Stimulated activated CD4-positive, alpha-beta T cell treated with anti-CD3 and anti-CD28 coated beads, Interleukin-15, amount 100 ng/mL, for 24 hours (primary cell): ENCODE measurements around the gene ACKR1.
A peak's percentile ranks its signal among the peaks of the same experiment; 100 is the strongest.

Experiments used
- DNase-seq: peaks from one replicate; pipeline ENCODE4 v3.0.0-alpha.2; 2020

ACKR1 gene

DNA sequence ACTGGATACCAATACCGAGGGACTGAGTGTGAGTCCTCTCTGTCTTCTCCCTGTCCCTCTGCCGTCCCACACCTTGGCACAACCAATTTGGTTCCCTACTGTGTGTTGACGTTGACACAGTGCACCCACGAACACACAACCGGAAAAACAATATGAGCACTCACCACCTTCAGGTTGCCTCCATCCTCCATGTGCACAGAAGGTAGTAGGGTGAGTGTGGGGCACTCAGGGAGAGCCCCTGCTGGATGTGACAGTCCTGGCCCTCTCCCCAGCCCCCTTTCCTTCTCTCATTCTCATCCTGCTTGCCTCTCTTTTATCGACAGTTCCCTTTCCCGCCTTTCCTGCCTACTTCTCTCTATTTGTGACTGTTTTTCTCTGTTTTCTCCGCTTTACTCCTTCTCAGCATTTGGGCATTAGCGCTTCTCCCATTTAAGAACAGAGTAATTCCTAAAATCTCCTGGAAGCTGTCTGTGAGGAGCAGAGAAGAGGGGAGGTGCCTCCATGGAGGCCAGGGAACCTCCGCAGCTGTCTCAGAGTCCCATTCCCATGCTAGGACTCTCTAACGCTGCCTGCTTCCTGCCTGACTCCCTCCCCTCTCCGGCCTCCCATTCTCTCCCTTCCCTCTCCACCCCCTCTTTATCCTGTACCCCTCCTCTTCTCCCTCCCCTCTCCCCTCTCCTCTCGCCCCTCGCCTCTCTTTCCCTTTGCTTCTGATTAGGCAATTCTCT, 16.9 kb upstream of the ACKR1 start:
- DNase-seq: no peak

DNA sequence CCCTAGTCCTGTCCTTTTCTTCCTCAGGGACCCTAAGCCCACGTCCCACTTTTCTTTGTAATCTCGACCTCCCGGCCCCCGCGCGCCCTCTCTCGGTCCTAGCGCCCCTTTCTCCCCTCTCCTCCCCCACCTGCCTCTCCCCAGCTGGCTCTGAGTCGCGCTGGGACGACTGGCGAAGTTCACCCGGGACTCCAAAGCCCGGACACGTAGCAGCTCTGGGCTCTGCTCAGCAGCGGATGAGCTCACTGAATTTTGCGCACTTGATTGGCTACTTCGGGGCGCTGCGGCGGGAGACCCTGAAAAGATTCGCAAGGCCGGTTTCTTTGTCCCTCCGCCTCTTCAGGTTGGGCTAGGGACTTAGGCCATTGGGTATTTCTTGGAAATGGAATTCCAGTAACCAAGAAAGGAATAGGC, 16.3 kb upstream of the ACKR1 start:
- peak; percentile 20 for DNase-seq

DNA sequence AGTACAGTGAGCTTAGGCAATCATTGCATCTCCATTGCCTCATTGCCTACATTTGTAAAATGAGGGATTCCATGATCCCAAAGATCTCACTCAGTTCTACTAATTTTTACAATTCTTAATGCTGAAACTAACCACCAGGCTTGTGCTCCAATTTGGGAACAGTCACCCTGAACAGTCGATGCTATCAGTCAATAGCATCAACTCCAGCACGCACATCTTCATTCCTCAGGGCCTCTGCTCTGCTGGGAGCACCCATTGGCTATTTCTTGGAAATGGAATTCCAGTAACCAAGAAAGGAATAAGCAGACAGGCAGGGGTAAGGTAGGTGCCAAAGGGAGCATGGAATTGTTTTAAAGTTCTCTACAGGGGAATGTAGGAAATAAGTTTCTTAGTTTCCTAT, 14.2 kb upstream of the ACKR1 start:
- no peak for DNase-seq

DNA sequence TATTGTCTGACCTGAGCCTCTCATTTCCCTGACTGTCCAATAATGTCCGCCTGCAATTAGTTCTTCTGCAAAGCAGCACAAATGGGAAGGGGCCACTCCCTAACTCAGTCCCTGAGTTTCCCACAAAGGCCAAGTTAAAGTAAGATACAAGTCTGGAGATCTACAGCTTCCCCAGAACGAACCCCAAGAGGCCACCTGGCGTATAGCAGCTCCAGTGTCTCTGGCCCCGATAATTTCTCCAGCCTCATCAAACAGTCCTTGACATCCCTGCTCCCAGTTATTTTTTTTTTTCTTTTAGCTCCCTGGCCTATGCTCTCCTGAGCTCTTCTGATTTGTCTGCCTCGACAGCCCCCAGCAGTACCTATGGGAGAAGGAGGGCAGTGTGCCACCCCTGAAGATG, 8.1 kb upstream of the ACKR1 start:
- DNase-seq: no peak

DNA sequence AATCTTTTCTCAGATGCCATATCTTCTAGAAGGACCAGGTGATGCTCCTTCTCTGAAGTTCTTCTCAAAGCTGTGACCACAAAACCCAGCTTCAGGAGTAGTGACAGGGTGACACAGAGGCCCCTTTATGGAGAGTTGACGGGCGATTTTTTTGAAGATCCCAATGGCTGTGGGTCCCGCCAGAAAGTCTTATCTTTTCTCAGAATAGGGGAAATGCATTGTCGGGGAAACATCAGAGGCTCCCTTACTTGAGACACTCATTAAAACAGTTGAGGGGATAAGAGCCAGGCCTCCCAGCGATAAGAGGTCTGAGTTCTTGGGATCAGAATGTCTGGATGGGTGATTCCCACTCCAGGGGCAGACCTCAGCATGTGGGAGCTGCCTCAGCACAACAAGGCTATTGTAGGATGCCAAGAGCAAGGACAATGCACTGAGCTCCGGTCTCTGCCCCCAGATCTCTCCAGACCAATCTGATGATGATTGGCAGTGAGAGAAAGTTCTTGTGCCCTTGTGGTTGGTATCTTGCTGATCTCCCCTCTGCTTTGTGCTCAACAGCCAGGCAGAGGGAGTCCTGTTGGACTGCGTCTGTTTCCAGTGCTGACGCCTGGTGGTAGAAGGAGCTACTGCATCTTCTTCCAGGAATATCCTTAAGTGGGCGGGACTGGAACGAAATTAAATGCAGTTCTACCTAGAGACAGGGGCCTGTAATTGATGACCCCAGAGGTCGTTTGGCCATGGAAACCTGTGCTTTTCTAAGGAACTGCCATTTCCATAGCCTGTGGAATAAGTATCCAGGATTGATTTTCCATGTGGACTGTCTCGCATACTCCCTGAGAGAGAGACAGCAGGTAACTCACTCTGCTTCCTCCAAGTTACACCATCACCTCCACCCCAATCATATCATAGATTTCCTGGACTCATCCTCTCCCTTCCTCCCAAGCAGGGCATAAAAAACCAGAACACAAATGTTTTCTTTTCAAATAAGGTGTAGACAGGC, 6.8 kb upstream of the ACKR1 start:
- DNase-seq: peak; percentile 78

DNA sequence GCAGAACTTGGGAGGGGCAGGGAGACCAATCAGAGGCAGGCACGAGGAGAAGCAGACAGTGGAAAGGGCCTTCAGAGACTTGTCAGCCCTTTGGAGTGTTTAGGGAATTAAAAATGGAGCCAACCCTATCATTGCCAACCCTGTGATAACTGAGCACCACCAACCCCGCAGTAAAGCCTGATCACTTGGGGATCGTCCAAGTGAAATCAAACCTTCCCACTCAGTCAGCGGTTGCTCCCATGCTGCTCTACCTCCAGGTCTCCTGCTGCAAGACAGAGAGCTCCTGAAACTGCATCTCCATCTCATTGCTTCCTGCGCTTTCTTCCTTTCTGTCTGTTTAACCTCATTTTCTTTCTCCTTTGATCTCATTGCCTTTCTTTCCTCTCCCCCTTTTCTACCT, 4.8 kb upstream of the ACKR1 start:
- DNase-seq: no peak

DNA sequence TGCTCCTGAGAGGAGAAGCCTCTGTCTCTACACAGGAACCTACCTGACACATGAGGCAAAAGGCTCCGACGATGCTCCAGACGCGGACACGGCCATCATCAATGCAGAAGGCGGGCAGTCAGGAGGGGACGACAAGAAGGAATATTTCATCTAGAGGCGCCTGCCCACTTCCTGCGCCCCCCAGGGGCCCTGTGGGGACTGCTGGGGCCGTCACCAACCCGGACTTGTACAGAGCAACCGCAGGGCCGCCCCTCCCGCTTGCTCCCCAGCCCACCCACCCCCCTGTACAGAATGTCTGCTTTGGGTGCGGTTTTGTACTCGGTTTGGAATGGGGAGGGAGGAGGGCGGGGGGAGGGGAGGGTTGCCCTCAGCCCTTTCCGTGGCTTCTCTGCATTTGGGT, 3.9 kb upstream of the ACKR1 start:
- DNase-seq: no peak

DNA sequence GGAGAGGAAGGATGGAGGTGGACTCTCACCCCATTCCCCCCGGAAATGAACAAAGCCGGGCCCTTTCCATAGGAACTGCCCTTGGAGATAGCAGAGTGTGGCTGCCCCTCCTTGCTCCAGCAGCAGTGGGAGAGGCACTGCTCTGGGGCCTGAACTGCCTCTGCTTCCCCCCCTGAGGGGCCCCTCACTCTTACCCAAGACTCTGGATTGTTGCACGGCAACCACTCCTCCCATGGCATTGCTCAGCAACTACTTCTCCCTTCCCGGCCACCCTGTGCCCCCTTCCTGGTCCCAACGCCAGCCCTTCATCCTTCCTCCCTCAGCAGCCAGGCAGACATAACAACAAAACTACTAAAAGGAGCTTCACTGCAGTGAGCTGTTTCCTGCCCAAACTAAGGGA, 3.0 kb upstream of the ACKR1 start:
- no peak for DNase-seq

DNA sequence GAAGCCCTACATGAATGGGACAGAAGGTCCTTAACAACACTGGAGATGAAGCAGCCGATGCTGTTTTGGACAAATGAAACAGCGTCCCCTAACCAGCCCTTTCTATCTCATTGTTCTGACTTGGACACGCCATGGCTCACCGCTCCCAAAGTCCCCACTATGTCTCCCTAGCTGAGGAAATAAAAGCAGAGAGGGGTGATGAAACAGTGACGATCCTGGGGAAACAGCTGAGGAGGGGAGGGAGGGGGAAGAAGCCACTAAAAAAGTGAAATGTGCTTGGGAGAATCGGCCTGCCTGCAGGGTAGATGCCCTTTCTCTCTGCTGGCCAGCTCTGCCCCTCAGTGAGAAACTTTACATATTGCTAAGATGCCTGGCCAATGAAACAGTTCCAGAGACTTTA, 1.1 kb upstream of the ACKR1 start:
- DNase-seq: no peak

DNA sequence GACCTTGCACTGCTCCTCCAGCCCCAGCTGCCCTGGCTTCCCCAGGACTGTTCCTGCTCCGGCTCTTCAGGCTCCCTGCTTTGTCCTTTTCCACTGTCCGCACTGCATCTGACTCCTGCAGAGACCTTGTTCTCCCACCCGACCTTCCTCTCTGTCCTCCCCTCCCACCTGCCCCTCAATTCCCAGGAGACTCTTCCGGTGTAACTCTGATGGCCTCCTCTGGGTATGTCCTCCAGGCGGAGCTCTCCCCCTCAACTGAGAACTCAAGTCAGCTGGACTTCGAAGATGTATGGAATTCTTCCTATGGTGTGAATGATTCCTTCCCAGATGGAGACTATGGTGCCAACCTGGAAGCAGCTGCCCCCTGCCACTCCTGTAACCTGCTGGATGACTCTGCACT, 550 bp downstream of the ACKR1 start:
- no peak for DNase-seq

DNA sequence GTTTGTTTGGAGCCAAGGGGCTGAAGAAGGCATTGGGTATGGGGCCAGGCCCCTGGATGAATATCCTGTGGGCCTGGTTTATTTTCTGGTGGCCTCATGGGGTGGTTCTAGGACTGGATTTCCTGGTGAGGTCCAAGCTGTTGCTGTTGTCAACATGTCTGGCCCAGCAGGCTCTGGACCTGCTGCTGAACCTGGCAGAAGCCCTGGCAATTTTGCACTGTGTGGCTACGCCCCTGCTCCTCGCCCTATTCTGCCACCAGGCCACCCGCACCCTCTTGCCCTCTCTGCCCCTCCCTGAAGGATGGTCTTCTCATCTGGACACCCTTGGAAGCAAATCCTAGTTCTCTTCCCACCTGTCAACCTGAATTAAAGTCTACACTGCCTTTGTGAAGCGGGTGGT, 1.4 kb downstream of the ACKR1 start:
- DNase-seq: no peak

DNA sequence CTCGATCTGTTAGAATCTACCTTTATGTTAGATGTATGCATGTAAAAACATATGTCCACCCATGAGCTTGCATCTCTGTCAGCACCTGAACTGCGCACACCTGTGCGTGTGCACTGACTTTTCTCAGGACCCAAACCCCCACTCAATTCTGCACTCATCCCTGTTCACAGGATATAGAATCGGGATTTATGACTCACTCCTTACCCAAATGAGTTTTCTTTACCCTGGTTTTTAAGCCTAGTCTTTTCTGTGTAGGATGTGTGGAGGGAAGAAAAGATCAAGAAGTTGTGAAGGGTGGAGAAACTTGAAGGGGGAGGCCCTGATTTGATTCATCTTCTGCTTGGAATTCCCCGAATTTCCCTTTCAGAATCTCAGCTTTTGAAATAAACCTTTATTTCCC, 2.4 kb downstream of the ACKR1 start:
- DNase-seq: no peak

DNA sequence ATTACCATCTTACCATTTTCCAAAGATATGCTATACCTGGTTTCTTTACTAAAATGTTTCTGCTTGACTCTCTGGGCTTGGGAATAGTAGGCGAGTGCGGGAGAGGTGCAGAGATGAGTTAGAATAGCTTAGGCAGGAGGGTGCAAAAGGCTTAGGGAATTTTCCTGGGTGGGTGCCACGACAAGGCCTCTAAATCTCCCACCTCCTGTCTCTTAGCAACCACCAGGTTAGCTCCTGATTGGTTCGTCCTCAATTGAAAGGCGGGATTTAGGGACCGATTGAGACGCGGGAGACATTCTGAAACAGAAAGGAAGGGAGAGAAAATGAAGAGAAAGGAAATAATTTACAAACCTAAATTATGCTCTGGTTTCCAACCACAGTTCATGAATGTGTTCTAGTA, 3.1 kb downstream of the ACKR1 start:
- DNase-seq: no peak

DNA sequence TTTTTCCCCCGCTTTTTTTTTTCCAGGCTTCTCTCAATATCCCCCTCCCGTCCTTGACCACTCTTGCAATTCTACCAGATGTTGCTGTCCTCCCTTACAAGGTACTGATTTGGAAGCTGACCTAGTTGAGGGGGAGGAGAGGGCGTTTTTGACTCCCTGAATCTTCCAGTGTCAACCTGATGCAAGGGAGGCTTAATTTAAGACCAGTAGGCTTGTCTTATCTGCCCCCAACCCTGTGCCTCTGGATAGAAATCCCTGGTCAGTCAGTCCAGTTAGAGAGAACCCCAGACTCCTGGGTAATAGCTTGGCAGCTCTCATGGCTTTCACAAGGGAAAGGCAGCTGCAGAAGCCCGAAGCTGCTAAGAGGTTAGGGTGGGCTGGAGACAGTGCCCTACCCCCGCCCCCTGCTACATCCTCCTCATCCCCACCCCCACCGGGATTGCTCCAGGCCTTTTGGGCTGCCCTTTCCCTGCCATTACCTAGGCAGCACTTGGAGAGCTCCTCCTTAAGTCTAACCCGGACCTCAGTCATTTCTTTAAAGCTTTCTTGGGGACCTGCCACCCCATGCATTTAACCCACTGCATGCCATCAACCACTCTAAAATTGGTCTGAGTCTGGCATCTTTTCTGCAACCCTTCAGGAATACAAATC, 3.6 kb downstream of the ACKR1 start:
- DNase-seq: no peak

DNA sequence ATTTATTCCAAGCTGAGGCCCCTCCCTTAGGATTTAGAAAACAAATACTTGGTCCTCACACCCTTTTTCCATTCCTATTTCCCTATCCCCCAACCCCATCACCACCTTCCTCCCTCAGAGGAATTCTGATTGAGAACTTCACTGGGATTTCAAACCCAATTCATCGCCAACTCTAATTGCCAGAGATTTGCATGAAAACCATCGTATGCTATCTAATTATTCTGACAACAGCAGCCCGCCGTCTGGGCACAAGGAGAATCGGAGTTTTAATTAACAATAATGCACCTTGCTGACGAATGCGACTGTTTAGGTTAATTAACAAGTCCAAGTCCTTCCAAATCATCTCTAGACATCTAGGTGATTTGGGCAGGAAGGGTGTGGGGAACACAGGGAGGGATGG, 4.4 kb downstream of the ACKR1 start:
- DNase-seq: no peak

DNA sequence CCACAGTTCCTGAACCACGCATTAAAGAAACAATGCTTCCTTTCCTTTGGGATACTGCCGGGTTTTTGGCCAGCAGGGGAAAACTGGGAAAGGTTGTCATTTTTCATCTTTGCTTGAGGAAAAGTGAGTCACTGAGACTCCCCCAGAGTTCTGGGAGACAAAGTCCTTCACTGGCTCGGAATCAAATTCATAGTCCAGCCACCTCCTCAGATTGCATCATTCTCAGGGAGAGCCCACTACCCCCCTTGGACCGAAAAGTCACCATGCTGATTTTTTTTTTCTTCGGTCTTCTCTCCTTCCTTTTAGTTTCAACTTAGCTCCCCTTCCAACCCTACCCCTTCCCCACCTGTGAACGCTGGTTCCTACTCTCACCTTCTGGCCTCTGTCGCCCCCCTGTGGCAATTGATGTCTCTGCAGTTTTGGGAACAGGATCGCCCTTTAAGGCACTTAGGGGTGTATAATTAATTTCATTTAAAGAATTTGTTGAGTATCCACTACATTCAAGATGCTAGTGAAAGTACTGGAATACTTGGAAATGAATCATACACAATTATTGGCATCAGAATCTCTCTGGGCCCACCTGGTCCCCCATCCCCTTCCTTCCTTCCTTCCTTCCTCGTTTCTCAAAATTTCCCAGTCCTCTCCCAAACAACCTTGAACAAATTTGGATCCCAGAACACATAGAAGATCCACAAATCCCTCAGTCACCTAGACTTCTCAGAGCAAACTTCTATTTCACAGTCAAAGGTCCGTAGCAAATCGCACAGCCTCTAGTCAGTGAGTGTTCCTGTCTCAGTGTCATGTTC, 6.9 kb downstream of the ACKR1 start:
- peak; percentile 66 for DNase-seq

DNA sequence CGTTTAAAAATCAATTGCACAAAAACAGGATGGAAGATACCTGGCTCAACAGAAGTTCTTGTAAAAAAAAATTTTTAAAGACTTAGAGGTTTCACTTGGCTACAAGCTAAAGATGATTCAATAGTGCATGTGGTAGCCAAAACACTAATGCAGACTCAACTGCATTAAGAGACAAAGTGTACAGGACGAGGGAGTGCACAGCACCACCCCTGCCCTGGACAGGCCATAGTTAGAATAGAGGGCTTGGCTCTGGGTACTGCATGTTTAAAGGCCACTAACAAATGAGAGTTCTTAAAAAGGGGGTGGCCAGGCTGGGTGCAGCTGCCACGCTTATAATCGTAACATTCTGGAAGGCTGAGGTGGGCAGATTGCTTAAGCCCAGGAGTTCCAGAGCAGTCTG, 7.9 kb downstream of the ACKR1 start:
- DNase-seq: no peak

DNA sequence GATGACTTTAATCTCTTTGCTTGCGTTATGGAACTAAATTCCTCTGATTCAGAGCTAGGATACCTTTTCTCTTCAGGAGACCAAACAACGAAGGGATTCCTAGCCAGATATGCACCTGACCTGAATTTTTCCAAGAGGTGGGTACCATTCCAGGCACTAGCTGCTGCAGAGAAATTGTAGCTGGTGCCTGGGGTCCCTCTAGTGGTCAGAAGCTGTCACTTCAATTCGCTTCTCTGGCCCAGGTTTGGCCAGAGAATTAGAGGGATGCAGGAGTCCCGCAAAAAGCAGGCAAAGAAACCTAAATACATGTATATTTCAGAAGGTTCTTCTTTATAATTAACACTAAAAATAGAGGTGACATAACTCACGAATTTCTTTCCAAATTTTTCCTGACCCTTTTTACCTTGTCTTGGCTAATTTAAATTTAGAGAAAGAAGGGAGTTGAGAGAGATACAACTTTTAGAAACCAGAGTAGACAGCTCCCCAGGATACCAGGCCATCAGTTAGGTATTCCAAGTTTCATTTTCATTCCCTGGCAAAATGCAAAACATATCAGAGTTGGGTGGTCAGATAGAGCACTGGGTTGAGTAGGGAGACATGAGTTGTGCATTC, 9.6 kb downstream of the ACKR1 start:
- DNase-seq: peak; percentile 52

DNA sequence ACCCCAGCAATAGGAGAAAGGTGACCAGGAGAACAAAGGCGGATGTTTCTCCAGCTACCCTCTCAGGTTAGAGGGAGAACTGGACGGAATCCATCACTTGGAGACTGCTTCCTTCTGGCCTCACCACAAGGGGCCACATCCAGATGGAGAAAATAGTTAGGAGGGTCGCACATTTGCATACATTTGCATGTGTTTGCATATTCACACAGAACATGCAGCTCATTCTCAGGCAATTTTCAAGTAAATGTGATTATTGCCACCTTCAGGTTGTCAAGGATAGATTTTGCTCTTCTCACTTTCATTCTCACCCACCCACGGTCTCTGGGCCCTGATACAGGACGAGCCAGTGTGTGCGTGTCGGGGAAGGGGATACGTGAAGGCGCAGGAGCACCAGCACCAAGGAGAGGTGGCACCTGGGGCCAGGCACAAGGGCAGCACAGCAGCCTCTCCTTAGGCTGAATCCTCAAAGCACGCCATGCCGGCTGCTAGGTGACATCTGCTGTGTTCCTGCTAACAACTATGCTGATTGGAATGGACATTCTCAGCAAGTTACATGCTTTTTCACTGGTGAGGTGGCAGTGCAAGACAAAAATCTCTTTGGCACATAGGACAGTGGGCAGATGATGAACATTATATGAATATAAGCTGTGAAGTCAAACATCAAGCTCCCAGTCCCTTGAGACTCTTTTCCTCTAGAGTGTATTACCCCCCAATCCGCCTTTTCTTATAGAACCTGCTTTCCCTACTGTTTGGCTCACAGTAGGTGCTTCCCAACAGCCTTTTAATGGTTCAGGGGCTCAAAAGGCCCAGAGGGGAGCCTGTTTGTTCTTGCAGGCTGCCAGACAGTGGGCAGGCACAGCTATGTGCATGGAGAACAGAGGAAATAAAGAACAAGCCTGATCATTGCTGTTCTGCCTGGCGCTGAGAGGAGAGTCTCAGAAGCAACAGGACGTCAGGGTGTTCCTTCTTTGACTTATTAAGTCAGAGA, 14.3 kb downstream of the ACKR1 start:
- no peak for DNase-seq

DNA sequence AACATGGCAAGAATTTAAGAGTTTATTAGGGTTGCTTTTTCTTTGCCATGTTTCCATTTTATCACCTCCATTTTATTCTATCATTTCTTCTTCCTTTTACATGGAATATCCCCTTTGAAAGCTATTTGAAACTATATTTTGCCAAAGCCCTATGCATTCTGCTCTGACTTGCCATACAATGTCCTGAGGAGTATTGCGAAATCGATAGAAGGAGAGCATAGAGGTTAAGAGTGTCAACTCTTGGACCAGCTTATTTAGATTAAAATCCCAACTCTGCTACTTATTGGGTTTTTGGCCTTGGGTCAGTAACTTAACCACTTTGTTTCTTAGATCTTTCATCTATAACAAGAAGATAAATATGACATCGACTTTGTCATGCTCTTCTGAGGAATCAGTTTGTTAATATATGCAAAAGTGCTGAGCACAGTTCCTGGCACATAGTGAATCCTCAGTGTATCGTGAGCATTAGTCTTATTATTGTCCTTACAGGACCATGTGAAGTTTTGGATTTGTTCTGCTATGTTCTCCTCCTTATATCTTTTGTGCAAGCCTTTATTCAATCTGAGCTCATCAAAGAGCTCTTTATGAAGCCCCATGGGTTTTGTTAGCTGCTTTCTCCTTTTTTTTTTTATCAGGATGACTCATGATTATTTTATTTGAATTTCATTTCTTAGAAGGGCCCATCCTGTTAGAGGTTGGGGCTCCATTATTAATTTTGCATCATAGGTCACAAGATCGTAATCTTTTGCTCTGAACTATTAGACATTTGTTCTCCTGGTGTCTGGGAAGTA, 17.6 kb downstream of the ACKR1 start:
- DNase-seq: no peak
